HG03469 (cell line): ENCODE results near the gene LPP.

ENCODE experiments used
- ATAC-seq: cut with Tn5 transposase; IDR thresholded peaks from one replicate; pipeline ENCODE4 v1.9.1; 2021; ENCODE audit warnings: mild to moderate bottlenecking, moderate library complexity, moderate number of reproducible peaks; ENCODE audit not compliant: unreplicated experiment

Gene LPP

DNA sequence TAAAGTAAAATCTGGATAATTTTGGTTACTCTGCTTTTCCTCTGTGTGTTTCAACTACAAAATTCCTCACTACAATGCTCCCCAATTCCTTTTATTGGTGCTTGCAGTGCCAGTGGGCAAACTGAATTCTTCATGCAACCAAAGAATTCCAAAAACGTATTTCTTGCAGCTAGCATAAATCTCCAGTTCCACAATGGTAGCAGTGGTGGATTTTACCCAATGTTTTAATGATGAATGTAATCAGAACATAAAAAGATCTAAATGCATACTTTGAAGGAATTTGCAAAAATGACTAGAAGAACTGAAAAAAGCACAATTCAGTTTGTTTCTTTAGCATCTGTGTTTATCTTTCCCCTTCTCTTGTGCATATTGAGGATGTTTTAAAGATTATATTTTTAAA lies 658.2 kb downstream of the LPP start:
- no peak for ATAC-seq

DNA sequence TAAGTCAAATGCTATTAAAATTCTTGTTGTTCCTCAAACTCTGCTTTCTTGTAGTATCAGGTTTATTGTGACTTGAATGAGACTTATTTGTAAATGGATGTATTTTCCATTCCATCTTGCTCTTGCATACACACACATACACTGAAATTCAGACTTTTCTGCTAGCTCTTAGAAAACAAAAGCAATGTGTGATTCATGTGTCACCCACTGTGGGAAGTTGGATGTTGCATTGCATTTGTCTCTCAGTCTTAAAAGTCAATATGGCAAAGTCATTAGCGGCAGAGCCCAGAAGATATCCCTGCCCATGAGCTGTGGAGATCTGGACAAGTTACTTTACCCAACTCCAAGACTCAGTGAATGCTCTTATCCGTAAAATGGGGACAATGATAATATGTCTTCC lies 660.6 kb downstream of the LPP start:
- ATAC-seq, result no peak

GRCh38 chr3:188817103-188817934 lies 663.4 kb downstream of the LPP start:
- ATAC-seq, result no peak

DNA sequence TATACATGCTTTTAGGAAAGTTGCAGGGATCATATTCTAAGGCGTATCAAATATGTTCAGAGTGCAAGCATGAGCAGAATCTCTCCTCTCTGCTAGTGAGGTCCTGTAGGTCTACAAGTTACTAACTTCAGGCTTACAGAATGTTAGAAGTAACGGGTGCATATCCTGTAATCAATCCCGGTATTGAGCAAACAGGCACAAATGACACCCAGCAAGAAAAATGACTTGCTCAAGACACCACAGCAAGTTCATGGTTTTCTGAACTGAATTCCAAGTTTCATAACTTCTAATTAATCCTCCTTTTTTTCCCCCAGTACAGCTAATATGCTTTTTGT lies 663.9 kb downstream of the LPP start:
- no peak for ATAC-seq

GRCh38 chr3:188818282-188818681 lies 664.3 kb downstream of the LPP start:
- no peak for ATAC-seq

- no peak for ATAC-seq
Measured at GRCh38 chr3:188819939-188820338, 666.0 kb downstream of the LPP start.

GRCh38 chr3:188822004-188822403 lies 668.0 kb downstream of the LPP start:
- ATAC-seq, result no peak

GRCh38 chr3:188822411-188822810 lies 668.5 kb downstream of the LPP start:
- ATAC-seq, result no peak

- no peak for ATAC-seq
Measured at GRCh38 chr3:188824566-188824965, 670.6 kb downstream of the LPP start.

DNA sequence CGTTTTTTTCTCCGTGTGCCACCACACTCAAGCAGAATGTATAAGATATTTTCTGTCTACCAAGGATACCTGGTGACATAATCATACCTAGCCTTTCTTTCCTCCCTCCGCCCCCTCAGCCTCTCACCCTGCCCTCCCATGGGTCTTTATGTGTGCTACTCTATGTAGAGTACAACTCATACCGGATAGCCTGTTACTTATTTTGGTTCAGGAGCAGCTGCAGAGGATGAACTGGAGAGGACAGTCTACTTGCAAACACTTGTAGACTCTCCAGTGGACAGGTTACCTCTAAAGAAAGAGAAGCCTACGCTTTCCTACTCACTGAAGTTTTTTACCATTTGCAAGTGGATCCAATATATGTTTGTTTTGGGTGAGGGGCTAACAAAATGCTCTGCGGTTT lies 671.9 kb downstream of the LPP start:
- ATAC-seq, result no peak

DNA sequence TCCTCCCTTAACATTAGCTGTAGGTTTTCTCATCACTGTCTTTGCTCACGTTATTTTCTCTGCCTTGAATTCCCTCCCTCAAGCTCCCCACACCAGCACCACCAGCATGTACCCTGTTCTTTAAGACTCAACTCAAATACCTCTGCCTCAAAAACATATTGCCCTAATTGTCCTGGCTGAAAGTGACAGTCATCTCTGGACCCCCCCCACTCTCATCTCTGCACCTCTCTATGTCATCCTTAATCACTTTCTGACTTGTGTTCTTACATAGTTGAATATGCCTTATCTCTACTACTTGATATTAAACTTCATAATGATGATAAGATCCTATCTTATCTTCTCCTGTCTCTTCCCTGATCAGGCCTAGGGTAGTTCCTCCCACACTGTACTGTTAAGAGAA lies 672.6 kb downstream of the LPP start:
- no peak for ATAC-seq

- ATAC-seq, result no peak
Measured at GRCh38 chr3:188827103-188827502, 673.1 kb downstream of the LPP start.

DNA sequence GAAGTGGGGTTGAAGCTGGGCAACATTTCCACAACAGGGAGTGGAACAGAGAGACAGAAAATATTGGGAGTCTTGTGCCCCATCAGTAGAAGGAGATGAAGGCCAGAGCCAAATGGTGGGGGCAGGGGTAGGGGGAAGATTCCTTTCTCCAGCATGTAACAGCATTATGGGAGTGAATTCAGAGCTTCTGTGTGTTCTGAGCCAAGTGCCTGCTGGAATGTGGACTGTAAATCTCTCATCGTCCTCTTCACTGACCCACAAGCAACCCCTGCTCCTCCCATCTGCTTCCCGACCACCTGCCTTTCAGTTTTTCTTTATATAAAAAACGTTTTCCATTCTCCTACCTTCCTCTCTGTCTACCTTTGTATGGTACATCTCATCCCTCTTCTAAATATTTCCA lies 673.6 kb downstream of the LPP start:
- ATAC-seq, result no peak

DNA sequence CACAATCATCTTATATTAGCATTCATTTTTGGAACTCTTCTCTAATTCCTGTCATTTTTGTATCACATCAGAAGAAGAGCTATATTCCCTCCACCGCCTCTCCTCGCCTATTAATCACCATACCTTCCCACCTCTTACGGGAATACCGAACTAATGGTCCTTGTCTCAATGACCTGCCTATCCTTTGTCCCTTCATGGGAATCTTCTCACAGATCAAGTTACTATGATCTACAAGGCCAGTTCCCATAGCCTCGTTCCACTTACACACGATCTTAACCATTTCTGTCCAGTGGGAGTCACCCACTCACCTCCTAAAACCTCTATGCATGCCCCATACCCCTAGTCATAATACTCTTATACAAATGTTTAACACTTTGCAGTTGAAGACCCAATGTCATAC lies 675.2 kb downstream of the LPP start:
- no peak for ATAC-seq

DNA sequence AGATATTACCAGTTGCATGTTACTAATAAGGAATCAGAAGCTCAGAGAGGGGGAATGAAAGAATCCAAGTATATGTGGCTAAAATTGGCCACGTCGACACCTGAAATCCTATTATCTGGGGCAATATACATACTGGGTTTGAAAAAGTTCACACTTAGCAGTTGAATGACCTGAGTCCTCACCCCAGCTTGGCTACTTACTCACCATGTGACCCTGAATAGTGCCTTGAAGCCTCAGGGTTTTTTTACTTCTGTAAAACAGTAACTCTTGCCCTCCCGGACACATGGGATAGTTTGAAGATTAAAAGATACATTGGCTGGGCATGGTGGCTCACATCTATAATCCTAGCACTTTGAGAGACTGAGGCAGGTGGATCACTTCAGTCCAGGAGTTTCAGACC lies 675.6 kb downstream of the LPP start:
- no peak for ATAC-seq

GRCh38 chr3:188830893-188831292 lies 676.9 kb downstream of the LPP start:
- no peak for ATAC-seq

DNA sequence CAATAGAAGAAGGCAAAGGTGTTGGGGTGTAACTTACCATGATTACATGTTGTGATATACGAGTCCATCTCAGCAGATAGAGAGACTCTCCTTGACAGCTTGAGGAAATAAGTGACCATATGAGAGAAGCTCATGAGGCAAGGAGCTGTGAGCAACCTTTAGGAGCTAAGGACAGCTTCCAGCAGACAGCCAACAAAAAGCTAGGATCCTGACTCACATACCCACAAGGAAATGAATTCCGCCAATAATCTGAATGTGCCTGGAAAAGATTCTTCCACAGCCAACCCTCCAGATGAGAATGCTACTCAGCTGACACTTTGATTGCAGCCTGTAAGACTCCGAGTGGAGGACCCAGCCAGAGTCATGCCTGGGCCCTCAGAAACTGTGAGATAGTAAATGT lies 678.2 kb downstream of the LPP start:
- ATAC-seq, result no peak

DNA sequence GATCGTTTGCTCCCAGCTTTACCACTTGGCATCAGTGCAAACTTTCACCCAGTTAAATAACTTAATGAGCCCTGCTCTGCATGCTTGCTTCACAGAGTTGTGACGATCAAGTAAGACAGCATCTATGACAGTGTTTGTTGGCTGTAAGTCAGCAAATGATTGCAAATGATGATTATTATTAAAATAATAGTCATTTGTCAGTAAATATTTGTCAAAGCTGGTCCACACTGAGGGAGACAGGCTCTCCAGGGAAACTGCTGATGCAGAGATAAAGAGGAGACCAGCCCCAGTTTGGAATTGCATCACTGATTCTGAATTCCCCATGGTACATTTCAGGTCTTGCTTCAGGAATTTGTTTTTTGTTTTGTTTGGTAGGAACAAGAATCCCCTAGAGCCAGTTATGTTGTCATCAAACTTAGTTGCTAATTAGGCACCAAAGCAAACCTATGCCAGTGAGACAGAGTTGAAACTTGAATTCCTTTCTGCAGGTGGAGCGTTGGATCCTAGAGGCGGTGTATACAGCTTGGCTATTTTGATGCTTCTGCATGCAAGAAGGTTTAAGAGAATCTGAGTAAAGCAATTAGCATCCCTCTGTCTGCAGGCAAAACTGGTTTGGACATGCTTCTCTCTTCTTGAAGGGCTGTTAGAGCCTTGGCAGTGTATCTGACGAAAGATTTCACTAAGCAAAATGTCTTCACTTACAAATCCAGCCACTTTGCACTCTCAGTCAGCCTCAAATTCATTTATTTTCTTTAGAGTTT lies 679.2 kb downstream of the LPP start:
- ATAC-seq, result no peak

GRCh38 chr3:188834349-188834748 lies 680.4 kb downstream of the LPP start:
- no peak for ATAC-seq

DNA sequence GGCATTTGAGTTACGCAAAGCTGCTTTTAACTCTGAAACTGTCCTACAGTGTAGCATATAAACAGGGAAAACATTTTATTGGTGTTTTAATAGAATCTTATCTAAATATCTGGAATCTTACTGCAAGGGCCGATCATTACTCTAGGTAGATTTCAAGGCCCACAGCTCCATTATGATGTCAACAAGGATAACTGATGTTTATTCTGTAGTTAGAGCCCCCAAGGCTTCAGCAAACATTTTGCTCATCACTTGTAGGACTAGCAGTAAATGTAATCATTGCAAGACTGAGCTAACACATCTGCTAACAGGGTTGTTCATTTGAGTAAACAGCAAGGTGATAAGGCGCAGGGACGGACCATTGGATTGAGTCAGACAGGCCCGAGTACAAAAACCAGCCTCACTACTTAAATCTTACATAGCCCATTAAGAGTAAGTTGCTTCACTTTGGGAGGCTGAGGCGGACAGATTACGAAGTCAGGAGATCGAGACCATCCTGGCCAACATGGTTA lies 685.3 kb downstream of the LPP start:
- no peak for ATAC-seq

- ATAC-seq, result no peak
Measured at GRCh38 chr3:188840290-188840689, 686.3 kb downstream of the LPP start.

- no peak for ATAC-seq
Measured at GRCh38 chr3:188841906-188842305, 687.9 kb downstream of the LPP start.
